ENCODE measurements around the gene SIGLEC12. TPM values are rescaled to one million over a fixed set of nuclear protein-coding genes. Genes with fewer than 3 reads are reported as not detected.

The SIGLEC12 gene
- total and polyA plus RNA-seq, 2 donors (not counting 3 experiments of a cell fraction or from before 2014, with no cell fraction given), result not detected

- Histone ChIP-seq H3K9ac (replicated peaks; ENCODE audit: extremely low read depth, insufficient read depth, low read length) (no peak overlapping the region), H3K9me1 (replicated peaks; ENCODE audit: control insufficient read depth, extremely low read depth, insufficient read depth, low read length) (no peaks in the 10 kb centered on the region), H3K4me2 (ENCODE audit: insufficient read depth, low read length) (no peak overlapping the region), H3K27ac (ENCODE audit: insufficient read depth, low read depth, low read length) (no peak overlapping the region), H3K4me1 (ENCODE audit: control insufficient read depth, extremely low read depth, insufficient read depth, low read length) (no peaks in the 10 kb centered on the region), H3K27me3 (ENCODE audit: control insufficient read depth in 2 of 2, insufficient read depth in 2 of 2, low read length in 2 of 2) (no peaks in the 10 kb centered on the region), H3K9me3 (replicated peaks; ENCODE audit: control insufficient read depth, insufficient read depth, low read length) (no peaks in the 10 kb centered on the region), H4K20me1 (replicated peaks; ENCODE audit: control insufficient read depth, extremely low read depth, insufficient read depth, low read length) (no peaks in the 10 kb centered on the region), H3K4me3 (replicated peaks in 1 of 3; ENCODE audit: insufficient read depth in 1 of 3, low read depth in 1 of 3, low read length in 3 of 3) (no peak overlapping the region), H3K79me2 (ENCODE audit: control insufficient read depth, insufficient read depth, low read length) (no peaks in the 10 kb centered on the region), H3K36me3 (ENCODE audit: control insufficient read depth in 2 of 2, extremely low read depth in 1 of 2, insufficient read depth in 2 of 2, low read length in 2 of 2) (no peaks in the 10 kb centered on the region), H2AFZ (ENCODE audit: low read depth, low read length) (no peak overlapping the region)
- FAIRE-seq (no peak), DNase-seq (ENCODE audit: low read depth, low spot score) (no peak)
- dilution Hi-C loops (cut with MboI; ENCODE audit: extremely low pct_ligation_motif_present, low sequenced_read_pairs) (no loop called here), intact Hi-C loops (cut with micrococcal nuclease) (no loop called here)
- ChIA-PET POLR2A (no interaction called here), CTCF (interaction anchor here (1.1 to 1.8 kb wide), 2 partner anchors 10 to 199 kb away, joined by 3 to 6 read pairs; no protein-coding TSS in a partner anchor)
- TF ChIP-seq FOS (IDR thresholded peaks at IDR 0.05; ENCODE audit: borderline replicate concordance, insufficient read depth, low read length), result no peak
- BruUV-seq (replicated peaks), result no TSS peak
These were observed 39.9 kb downstream of the SIGLEC12 start for GRCh38 chr19:51461723-51462161.

- CTCF ChIA-PET, result interaction anchor here (1.2 kb wide), 1 partner anchor 201 kb away, joined by 3 read pairs; no protein-coding TSS in a partner anchor
These were observed 41.2 kb downstream of the SIGLEC12 start for GRCh38 chr19:51460164-51460992.

More at GRCh38 chr19:51460164-51460992, 41.2 kb downstream of the SIGLEC12 start:
- dilution Hi-C loops (cut with MboI; ENCODE audit: extremely low pct_ligation_motif_present, low sequenced_read_pairs) (no loop called here), intact Hi-C loops (cut with micrococcal nuclease) (no loop called here)
- no peaks in the 10 kb centered on the region for H3K4me1 ChIP-seq (ENCODE audit: control insufficient read depth, extremely low read depth, insufficient read depth, low read length)
- TF ChIP-seq POLR2A (IDR thresholded peaks at IDR 0.05; ENCODE audit: low read depth, low read length) (no peak), CTCF (IDR thresholded peaks at IDR 0.05; ENCODE audit: extremely low read depth in 1 of 2, insufficient read depth in 1 of 2, low read depth in 1 of 2, low read length in 2 of 2) (no peak), FOS (IDR thresholded peaks at IDR 0.05; ENCODE audit: borderline replicate concordance, insufficient read depth, low read length) (no peak), GATA2 (IDR thresholded peaks at IDR 0.05; ENCODE audit: insufficient read depth, insufficient read length, low read depth, low read length) (no peak), MAX (IDR thresholded peaks at IDR 0.05; ENCODE audit: insufficient read depth, insufficient read length) (no peak), MYC (IDR thresholded peaks at IDR 0.05; ENCODE audit: low read depth, low read length) (no peak), EZH2 (IDR thresholded peaks at IDR 0.05; ENCODE audit: borderline replicate concordance, low read depth, low read length, severe bottlenecking) (no peak)
- POLR2A ChIA-PET, result no interaction called here
- H3K36me3 ChIP-seq (ENCODE audit: control insufficient read depth in 2 of 2, extremely low read depth in 1 of 2, insufficient read depth in 2 of 2, low read length in 2 of 2), result no peaks in the 10 kb centered on the region
- H3K27me3 ChIP-seq (ENCODE audit: control insufficient read depth in 2 of 2, insufficient read depth in 2 of 2, low read length in 2 of 2), result no peaks in the 10 kb centered on the region
- DNase-seq (ENCODE audit: low read depth, low spot score) (peak; percentile 9), FAIRE-seq (peak; percentile 58)
- peak overlapping the region in 2 of 3 experiments; percentile 16 to 20 for H3K4me3 ChIP-seq (replicated peaks in 1 of 3; ENCODE audit: insufficient read depth in 1 of 3, low read depth in 1 of 3, low read length in 3 of 3)
- peak overlapping the region; percentile 65 for H2AFZ ChIP-seq (ENCODE audit: low read depth, low read length)
- no peaks in the 10 kb centered on the region for H3K9me1 ChIP-seq (replicated peaks; ENCODE audit: control insufficient read depth, extremely low read depth, insufficient read depth, low read length)
- H3K27ac ChIP-seq (ENCODE audit: insufficient read depth, low read depth, low read length), result no peak overlapping the region
- H4K20me1 ChIP-seq (replicated peaks; ENCODE audit: control insufficient read depth, extremely low read depth, insufficient read depth, low read length), result no peaks in the 10 kb centered on the region
- H3K4me2 ChIP-seq (ENCODE audit: insufficient read depth, low read length), result no peak overlapping the region
- H3K79me2 ChIP-seq (ENCODE audit: control insufficient read depth, insufficient read depth, low read length), result no peaks in the 10 kb centered on the region
- no TSS peak for BruUV-seq (replicated peaks)
- no peak overlapping the region for H3K9ac ChIP-seq (replicated peaks; ENCODE audit: extremely low read depth, insufficient read depth, low read length)
- H3K9me3 ChIP-seq (replicated peaks; ENCODE audit: control insufficient read depth, insufficient read depth, low read length), result no peaks in the 10 kb centered on the region
